OCI-LY1 (cell line): ENCODE results near the gene BAD.

ENCODE experiments used
- H2AFZ ChIP-seq: fragments of 200-600 bp; sonication (generic), shearing (Covaris generic); 2 replicates; pipeline ENCODE4 v1.6.0; 2014; ENCODE audit warnings: antibody characterized with exemption, mild to moderate bottlenecking, low read length
- H3F3A ChIP-seq: fragments of 200-600 bp; sonication (generic), shearing (Covaris generic); 2 replicates; pipeline ENCODE4 v1.6.0; 2014; ENCODE audit warnings: mild to moderate bottlenecking, antibody characterized with exemption, low read length, moderate library complexity; ENCODE audit not compliant: insufficient read depth
- H3K27ac ChIP-seq: fragments of 200-600 bp; sonication (generic); 2 replicates; pipeline ENCODE4 v1.5.1; 2014; ENCODE audit warnings: low read length, mixed run types, mild to moderate bottlenecking, low read depth; ENCODE audit not compliant: poor library complexity, severe bottlenecking
- H3K27me3 ChIP-seq: fragments of 200-600 bp; sonication (generic); 2 replicates; pipeline ENCODE4 v1.6.0; 2014; ENCODE audit warnings: antibody characterized with exemption, mild to moderate bottlenecking, low read length, moderate library complexity; ENCODE audit not compliant: insufficient read depth
- H3K36me3 ChIP-seq: fragments of 200-600 bp; sonication (generic); 2 replicates; pipeline ENCODE4 v1.6.1; 2014; ENCODE audit warnings: mild to moderate bottlenecking, antibody characterized with exemption, low read length, moderate library complexity, mixed read lengths; ENCODE audit not compliant: insufficient read depth
- H3K4me1 ChIP-seq: fragments of 200-600 bp; sonication (generic); 2 replicates; pipeline ENCODE4 v1.5.1; 2014; ENCODE audit warnings: mild to moderate bottlenecking, low read length, moderate library complexity; ENCODE audit not compliant: insufficient read depth, severe bottlenecking
- H3K4me2 ChIP-seq: fragments of 200-600 bp; sonication (generic), shearing (Covaris generic); 2 replicates; pipeline ENCODE4 v1.6.1; 2014; ENCODE audit warnings: low read length
- H3K4me3 ChIP-seq: fragments of 200-600 bp; sonication (generic); 2 replicates; pipeline ENCODE4 v1.5.1; 2014; ENCODE audit warnings: low read length, low read depth, mild to moderate bottlenecking, mixed read lengths; ENCODE audit not compliant: poor library complexity, severe bottlenecking
- H3K79me2 ChIP-seq: fragments of 200-600 bp; shearing (Covaris generic); 2 replicates; pipeline ENCODE4 v1.6.1; 2016; ENCODE audit warnings: mixed run types, low read length, mixed read lengths; ENCODE audit not compliant: insufficient read depth
- H3K9ac ChIP-seq: fragments of 200-600 bp; sonication (generic), shearing (Covaris generic); 2 replicates; pipeline ENCODE4 v1.6.1; 2014; ENCODE audit warnings: mild to moderate bottlenecking, low read length, mixed read lengths
- H3K9me2 ChIP-seq: fragments of 200-600 bp; sonication (generic), shearing (Covaris generic); 2 replicates; pipeline ENCODE4 v1.6.1; 2014; ENCODE audit warnings: low read depth, mild to moderate bottlenecking, low read length, mixed read lengths
- H3K9me3 ChIP-seq: fragments of 200-600 bp; shearing (Covaris generic); 2 replicates; pipeline ENCODE4 v1.6.1; 2014; ENCODE audit warnings: low read length, mixed read lengths
- H4K20me1 ChIP-seq: fragments of 200-600 bp; sonication (generic), shearing (Covaris generic); 2 replicates; pipeline ENCODE4 v1.6.0; 2016; ENCODE audit warnings: mild to moderate bottlenecking, low read length; ENCODE audit not compliant: insufficient read depth
- EZH2 ChIP-seq: fragments of 200-600 bp; sonication (generic), shearing (Covaris generic); IDR thresholded peaks from 2 replicates; pipeline ENCODE4 v1.8.0; 2017; ENCODE audit warnings: borderline replicate concordance, mixed run types, mild to moderate bottlenecking, antibody characterized with exemption, low read length, moderate library complexity, mixed read lengths
- TF ChIP-seq, protein P1 (sequence below): fragments of 200-600 bp; sonication (generic), shearing (Covaris generic); IDR thresholded peaks from 2 replicates; pipeline ENCODE4 v1.5.1; 2017; ENCODE audit warnings: mild to moderate bottlenecking, antibody characterized with exemption, low read length, moderate library complexity, mixed read lengths

Gene BAD

GRCh38 chr11:64297699-64298358 lies 13.4 kb upstream of the BAD start:
- no peaks in the 10 kb centered on the region; the same call in 1 of the 2 replicates for H3K27me3 ChIP-seq
- no peak overlapping the region for H3K4me2 ChIP-seq

GRCh38 chr11:64296830-64297698 lies 12.6 kb upstream of the BAD start:
- no peaks in the 10 kb centered on the region; the same call in 1 of the 2 replicates for H3K27me3 ChIP-seq
- H3K4me1 ChIP-seq: peaks cover 7% of the 10 kb centered on the region
- no peak overlapping the region for H3K4me2 ChIP-seq
- H3K9me3 ChIP-seq: no peaks in the 10 kb centered on the region
- no peak overlapping the region for H2AFZ ChIP-seq
- no peaks in the 10 kb centered on the region for H3F3A ChIP-seq
- TF ChIP-seq, protein P1, sequence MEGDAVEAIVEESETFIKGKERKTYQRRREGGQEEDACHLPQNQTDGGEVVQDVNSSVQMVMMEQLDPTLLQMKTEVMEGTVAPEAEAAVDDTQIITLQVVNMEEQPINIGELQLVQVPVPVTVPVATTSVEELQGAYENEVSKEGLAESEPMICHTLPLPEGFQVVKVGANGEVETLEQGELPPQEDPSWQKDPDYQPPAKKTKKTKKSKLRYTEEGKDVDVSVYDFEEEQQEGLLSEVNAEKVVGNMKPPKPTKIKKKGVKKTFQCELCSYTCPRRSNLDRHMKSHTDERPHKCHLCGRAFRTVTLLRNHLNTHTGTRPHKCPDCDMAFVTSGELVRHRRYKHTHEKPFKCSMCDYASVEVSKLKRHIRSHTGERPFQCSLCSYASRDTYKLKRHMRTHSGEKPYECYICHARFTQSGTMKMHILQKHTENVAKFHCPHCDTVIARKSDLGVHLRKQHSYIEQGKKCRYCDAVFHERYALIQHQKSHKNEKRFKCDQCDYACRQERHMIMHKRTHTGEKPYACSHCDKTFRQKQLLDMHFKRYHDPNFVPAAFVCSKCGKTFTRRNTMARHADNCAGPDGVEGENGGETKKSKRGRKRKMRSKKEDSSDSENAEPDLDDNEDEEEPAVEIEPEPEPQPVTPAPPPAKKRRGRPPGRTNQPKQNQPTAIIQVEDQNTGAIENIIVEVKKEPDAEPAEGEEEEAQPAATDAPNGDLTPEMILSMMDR: no peak
- TF ChIP-seq EZH2: no peak
- H3K79me2 ChIP-seq: no peaks in the 10 kb centered on the region
- H4K20me1 ChIP-seq: no peaks in the 10 kb centered on the region
- no peak overlapping the region for H3K9ac ChIP-seq
- no peak overlapping the region for H3K27ac ChIP-seq
- H3K9me2 ChIP-seq: no peaks in the 10 kb centered on the region
- H3K36me3 ChIP-seq: no peaks in the 10 kb centered on the region
- H3K4me3 ChIP-seq: no peak overlapping the region

More at GRCh38 chr11:64297699-64298358, 13.4 kb upstream of the BAD start:
- Histone ChIP-seq H3K4me3 (no peak overlapping the region), H3K27ac (no peak overlapping the region), H4K20me1 (no peaks in the 10 kb centered on the region), H2AFZ (no peak overlapping the region), H3K9ac (no peak overlapping the region), H3K9me3 (no peaks in the 10 kb centered on the region), H3K9me2 (no peaks in the 10 kb centered on the region), H3F3A (no peaks in the 10 kb centered on the region), H3K4me1 (peaks cover 7% of the 10 kb centered on the region), H3K79me2 (no peaks in the 10 kb centered on the region), H3K36me3 (no peaks in the 10 kb centered on the region)
- no peak for TF ChIP-seq EZH2
- TF ChIP-seq, protein P1: no peak

- Histone ChIP-seq H3K9ac (no peak overlapping the region), H3K27me3 (peaks cover under 1% of the 10 kb centered on the region; the same call in 1 of the 2 replicates), H3K36me3 (no peaks in the 10 kb centered on the region), H3K4me2 (no peak overlapping the region), H3K79me2 (no peaks in the 10 kb centered on the region), H3K27ac (no peak overlapping the region), H3K9me2 (no peaks in the 10 kb centered on the region), H2AFZ (no peak overlapping the region), H3K4me3 (no peak overlapping the region), H3F3A (no peaks in the 10 kb centered on the region), H3K9me3 (no peaks in the 10 kb centered on the region), H3K4me1 (peaks cover 7% of the 10 kb centered on the region), H4K20me1 (no peaks in the 10 kb centered on the region)
- no peak for TF ChIP-seq EZH2
- TF ChIP-seq, protein P1: no peak
These were observed 11.8 kb upstream of the BAD start for GRCh38 chr11:64296236-64296635.
